Fibroblast of gingiva (primary cell): Measurements from ENCODE around the gene BPIFB4.
"Not testable (repeated sequence)": the region's sequence is repeated elsewhere in the genome, so short reads cannot be mapped to it uniquely, and the experiment has no call there.

Source experiments
- DNase-seq: peaks from one replicate; pipeline ENCODE4 v3.0.0-alpha.2; 2011; ENCODE audit warnings: low read depth

The BPIFB4 gene

GRCh38 chr20:33079259-33079658 lies at the start of gene BPIFB4:
Gene BPIFB4 (plus strand): TSS chr20:33079643. CDS start chr20:33081527, 1,884 bp downstream.
- DNase-seq = no peak

- no peak for DNase-seq
Measured at GRCh38 chr20:33030076-33030475, 49.4 kb upstream of the BPIFB4 start.

- no peak for DNase-seq
Measured at GRCh38 chr20:33030569-33030968, 48.9 kb upstream of the BPIFB4 start.

- no peak for DNase-seq
Measured at GRCh38 chr20:33031531-33031930, 47.9 kb upstream of the BPIFB4 start, which contains the start of gene BPIFB6. Gene BPIFB6 (plus strand): TSS chr20:33031648. CDS start chr20:33031648, 0 bp downstream.

- no peak for DNase-seq
Measured at GRCh38 chr20:33032555-33032954, 46.9 kb upstream of the BPIFB4 start.

GRCh38 chr20:33033381-33033780 lies 46.1 kb upstream of the BPIFB4 start:
- no peak for DNase-seq

GRCh38 chr20:33034115-33034514 lies 45.3 kb upstream of the BPIFB4 start:
- no peak for DNase-seq

GRCh38 chr20:33034901-33035492 lies 44.4 kb upstream of the BPIFB4 start:
- DNase-seq = no peak

- no peak for DNase-seq
Measured at GRCh38 chr20:33037456-33037855, 42.0 kb upstream of the BPIFB4 start.

- no peak for DNase-seq
Measured at GRCh38 chr20:33038243-33038642, 41.2 kb upstream of the BPIFB4 start.

- no peak for DNase-seq
Measured at GRCh38 chr20:33042430-33042829, 37.0 kb upstream of the BPIFB4 start.

GRCh38 chr20:33042983-33043730 lies 36.3 kb upstream of the BPIFB4 start:
- no peak for DNase-seq

GRCh38 chr20:33043731-33044181 lies 35.7 kb upstream of the BPIFB4 start:
- DNase-seq = no peak

- not testable (repeated sequence) for DNase-seq
Measured at GRCh38 chr20:33045129-33045721, 34.2 kb upstream of the BPIFB4 start.

- no peak for DNase-seq
Measured at GRCh38 chr20:33046412-33046811, 33.0 kb upstream of the BPIFB4 start.

GRCh38 chr20:33051333-33051732 lies 28.1 kb upstream of the BPIFB4 start:
- DNase-seq = no peak

- no peak for DNase-seq
Measured at GRCh38 chr20:33053291-33054106, 25.9 kb upstream of the BPIFB4 start, which contains the start of gene BPIFB3. Gene BPIFB3 (plus strand): TSS chr20:33053903. CDS start chr20:33055436, 1,533 bp downstream.

- no peak for DNase-seq
Measured at GRCh38 chr20:33054381-33054780, 25.1 kb upstream of the BPIFB4 start.

GRCh38 chr20:33054791-33055190 lies 24.7 kb upstream of the BPIFB4 start:
- no peak for DNase-seq

GRCh38 chr20:33059136-33059535 lies 20.3 kb upstream of the BPIFB4 start:
- DNase-seq = no peak

GRCh38 chr20:33059741-33060390 lies 19.6 kb upstream of the BPIFB4 start:
- no peak for DNase-seq

GRCh38 chr20:33061658-33062028 lies 17.8 kb upstream of the BPIFB4 start:
- DNase-seq = no peak
